HCT116 (cell line): ENCODE data around the gene CYP46A1. TPM values are rescaled to one million over a fixed set of nuclear protein-coding genes. Genes with fewer than 3 reads are reported as not detected.

ENCODE experiments used
- ATAC-seq: fragments of 200-7000 bp; cut with Tn5 transposase; 2 replicates; pipeline ENCODE4 v1.9.1; 2020; ENCODE audit warnings: mild to moderate bottlenecking, moderate library complexity
- BruUV-seq: library from RNA; stranded (reverse); fragments of 400-500 nt; replicated peaks from 2 replicates; lab custom pipeline; 2021; lab: Mats Ljungman, UMichigan
- CTCF ChIA-PET: fragments of 300-600 bp; sonication (Branson Sonifier 250); formaldehyde crosslinking; loops from one replicate; lab custom pipeline; 2021; ENCODE audit warnings: antibody characterized with exemption; lab: Charles Lee
- POLR2A ChIA-PET: fragments of 300-600, 350-600 bp; sonication (Branson Sonifier 250); formaldehyde crosslinking; loops from one replicate; lab custom pipeline; 2021; ENCODE audit warnings: antibody characterized with exemption; lab: Charles Lee
- RAD21 ChIA-PET, 2 experiments: fragments of 300-600 bp; sonication (Branson Sonifier 250); formaldehyde crosslinking; loops; one replicate each; lab custom pipeline; 2023; ENCODE audit warnings: low total read pairs in 2 of 2; ENCODE audit not compliant: uncharacterized antibody in 2 of 2, unreplicated experiment in 2 of 2, low non-redundant PET in 1 of 2; lab: Charles Lee
- DNase-seq: peaks from one replicate; pipeline ENCODE4 v3.0.0-alpha.2; 2010; ENCODE audit warnings: low read depth, low spot score
- H2AFZ ChIP-seq: fragments of 200-600 bp; shearing (Covaris generic), sonication (generic); 2 replicates; pipeline ENCODE4 v1.6.1; 2017; ENCODE audit warnings: low read depth, mixed run types, mixed read lengths, antibody characterized with exemption, low read length; ENCODE audit not compliant: poor library complexity, severe bottlenecking
- H3K27ac ChIP-seq: 2 replicates; pipeline ENCODE4 v1.5.1; 2012; ENCODE audit warnings: low read depth, low read length
- H3K27me3 ChIP-seq: fragments of 200-600 bp; sonication (generic); 2 replicates; pipeline ENCODE4 v1.6.1; 2016; ENCODE audit warnings: mixed run types, low read length, mixed read lengths; ENCODE audit not compliant: insufficient read depth
- H3K36me3 ChIP-seq, 2 experiments: fragments of 200-500 bp in 1 of 2; fragments of 200-600 bp in 1 of 2; sonication (Bioruptor generic) in 1 of 2; sonication (generic) in 1 of 2; 2 replicates each; pipeline versions ENCODE4 v1.5.1 to v1.6.1; 2014 to 2016; ENCODE audit warnings: low read length in 2 of 2, inconsistent platforms in 1 of 2, mixed read lengths in 1 of 2, mixed run types in 1 of 2; ENCODE audit not compliant: insufficient read depth in 2 of 2, control insufficient read depth in 1 of 2
- H3K4me1 ChIP-seq, 2 experiments: fragments of 200-600 bp in 1 of 2; sonication (generic) in 1 of 2; 2 replicates each; pipeline versions ENCODE4 v1.5.1 to v1.6.1; 2012 to 2017; ENCODE audit warnings: low read length in 2 of 2, inconsistent platforms in 1 of 2, mild to moderate bottlenecking in 1 of 2, mixed read lengths in 1 of 2, mixed run types in 1 of 2, moderate library complexity in 1 of 2; ENCODE audit not compliant: insufficient read depth in 2 of 2, control insufficient read depth in 1 of 2
- H3K4me2 ChIP-seq: fragments of 200-600 bp; sonication (generic); 2 replicates; pipeline ENCODE4 v1.6.1; 2017; ENCODE audit warnings: mixed run types, low read length, mixed read lengths
- H3K4me3 ChIP-seq, 2 experiments: fragments of 200-600 bp in 1 of 2; sonication (generic) in 1 of 2; replicated peaks in 1 of 2; 2 replicates each; pipeline ENCODE4 v1.5.1; 2011 to 2016; ENCODE audit warnings: low read length in 2 of 2, control low read depth in 1 of 2, low read depth in 1 of 2, mild to moderate bottlenecking in 1 of 2, mixed read lengths in 1 of 2, mixed run types in 1 of 2
- H3K79me2 ChIP-seq: fragments of 200-600 bp; sonication (generic); 2 replicates; pipeline ENCODE4 v1.6.1; 2017; ENCODE audit warnings: mild to moderate bottlenecking, mixed run types, low read length, moderate library complexity, mixed read lengths; ENCODE audit not compliant: insufficient read depth
- H3K9ac ChIP-seq: fragments of 200-600 bp; sonication (generic); 2 replicates; pipeline ENCODE4 v1.6.1; 2016; ENCODE audit warnings: low read length, mixed read lengths
- H3K9me2 ChIP-seq: fragments of 200-600 bp; sonication (generic), shearing (Covaris generic); 2 replicates; pipeline ENCODE4 v1.6.1; 2017; ENCODE audit warnings: mixed run types, mild to moderate bottlenecking, moderate library complexity; ENCODE audit not compliant: insufficient read depth
- H3K9me3 ChIP-seq, 2 experiments: fragments of 200-500 bp in 1 of 2; fragments of 200-600 bp in 1 of 2; sonication (Bioruptor generic) in 1 of 2; sonication (generic) in 1 of 2; 2 replicates each; pipeline ENCODE4 v1.6.1; 2014 to 2017; ENCODE audit warnings: low read length in 2 of 2, mixed read lengths in 2 of 2, inconsistent platforms in 1 of 2, low read depth in 1 of 2, mild to moderate bottlenecking in 1 of 2, mixed run types in 1 of 2, moderate library complexity in 1 of 2; ENCODE audit not compliant: control insufficient read depth in 1 of 2, insufficient read depth in 1 of 2
- H4K20me1 ChIP-seq: fragments of 200-600 bp; sonication (generic), shearing (Covaris generic); 2 replicates; pipeline ENCODE4 v1.6.1; 2017; ENCODE audit warnings: mixed run types, mild to moderate bottlenecking, moderate library complexity; ENCODE audit not compliant: insufficient read depth
- ATF3 ChIP-seq: IDR thresholded peaks from 2 replicates; pipeline ENCODE4 v1.6.1; 2012
- CBX3 ChIP-seq: IDR thresholded peaks from 2 replicates; pipeline ENCODE4 v1.6.1; 2012; ENCODE audit warnings: low read depth
- CEBPB ChIP-seq: IDR thresholded peaks from 2 replicates; pipeline ENCODE4 v1.6.1; 2012; ENCODE audit warnings: low read depth
- EGR1 ChIP-seq: IDR thresholded peaks from 2 replicates; pipeline ENCODE4 v1.6.1; 2012; ENCODE audit warnings: low read depth
- EZH2 ChIP-seq: fragments of 200-600 bp; sonication (generic); IDR thresholded peaks from 2 replicates; pipeline ENCODE4 v1.6.1; 2017; ENCODE audit warnings: antibody characterized with exemption, mixed run types
- JUND ChIP-seq: IDR thresholded peaks from 2 replicates; pipeline ENCODE4 v1.6.1; 2012
- POLR2A ChIP-seq: IDR thresholded peaks from 2 replicates; pipeline ENCODE4 v1.7.0; 2011; ENCODE audit warnings: borderline replicate concordance; ENCODE audit not compliant: insufficient read depth, insufficient read length; ENCODE audit errors: extremely low read depth
- POLR2AphosphoS5 ChIP-seq: IDR thresholded peaks from 2 replicates; pipeline ENCODE4 v1.6.1; 2011; ENCODE audit warnings: mild to moderate bottlenecking, low read depth, low read length, moderate library complexity
- RAD21 ChIP-seq: IDR thresholded peaks from 2 replicates; pipeline ENCODE4 v1.6.1; 2012; ENCODE audit warnings: low read depth, mild to moderate bottlenecking
- SP1 ChIP-seq: IDR thresholded peaks from 2 replicates; pipeline ENCODE4 v1.6.1; 2012; ENCODE audit warnings: low read depth
- TCF7L2 ChIP-seq: IDR thresholded peaks from 2 replicates; pipeline ENCODE4 v1.7.0; 2011; ENCODE audit warnings: borderline replicate concordance, inconsistent platforms; ENCODE audit not compliant: insufficient read depth, insufficient read length; ENCODE audit errors: extremely low read depth
- YY1 ChIP-seq: IDR thresholded peaks from 2 replicates; pipeline ENCODE4 v1.6.1; 2011; ENCODE audit warnings: low read length, low read depth, moderate library complexity, mild to moderate bottlenecking; ENCODE audit not compliant: insufficient replicate concordance; ENCODE audit errors: extremely low read depth
- ZFX ChIP-seq: fragments of 450-650 bp; IDR thresholded peaks from 2 replicates; pipeline ENCODE4 v1.6.1; 2017
- ZNF274 ChIP-seq: fragments of 200-500 bp; sonication (Bioruptor generic); IDR thresholded peaks from 2 replicates; pipeline ENCODE4 v1.6.1; 2014; ENCODE audit warnings: mild to moderate bottlenecking, low read depth, low read length, inconsistent platforms
- intact Hi-C: fragments of 100-400 bp; cut with micrococcal nuclease; formaldehyde crosslinking; loops from 2 replicates; pipeline ENCODE4 v1.10.0; 2022
- total RNA-seq: library from RNA; stranded (reverse); gene quantifications from one replicate; pipeline ENCODE4 v1.2.1, GENCODE V29; 2021; ENCODE audit not compliant: unreplicated experiment
- TF ChIP-seq, protein P1 (sequence below): IDR thresholded peaks from 2 replicates; pipeline ENCODE4 v1.6.1; 2011; ENCODE audit warnings: mild to moderate bottlenecking, low read length, moderate library complexity; ENCODE audit not compliant: insufficient replicate concordance; ENCODE audit errors: extremely low read depth
- TF ChIP-seq, protein P2 (sequence below): IDR thresholded peaks from 2 replicates; pipeline ENCODE4 v1.6.1; 2012; ENCODE audit warnings: low read depth

The CYP46A1 gene
- total RNA-seq, 1 experiment from 2014 or later, result 0.76 TPM

DNA sequence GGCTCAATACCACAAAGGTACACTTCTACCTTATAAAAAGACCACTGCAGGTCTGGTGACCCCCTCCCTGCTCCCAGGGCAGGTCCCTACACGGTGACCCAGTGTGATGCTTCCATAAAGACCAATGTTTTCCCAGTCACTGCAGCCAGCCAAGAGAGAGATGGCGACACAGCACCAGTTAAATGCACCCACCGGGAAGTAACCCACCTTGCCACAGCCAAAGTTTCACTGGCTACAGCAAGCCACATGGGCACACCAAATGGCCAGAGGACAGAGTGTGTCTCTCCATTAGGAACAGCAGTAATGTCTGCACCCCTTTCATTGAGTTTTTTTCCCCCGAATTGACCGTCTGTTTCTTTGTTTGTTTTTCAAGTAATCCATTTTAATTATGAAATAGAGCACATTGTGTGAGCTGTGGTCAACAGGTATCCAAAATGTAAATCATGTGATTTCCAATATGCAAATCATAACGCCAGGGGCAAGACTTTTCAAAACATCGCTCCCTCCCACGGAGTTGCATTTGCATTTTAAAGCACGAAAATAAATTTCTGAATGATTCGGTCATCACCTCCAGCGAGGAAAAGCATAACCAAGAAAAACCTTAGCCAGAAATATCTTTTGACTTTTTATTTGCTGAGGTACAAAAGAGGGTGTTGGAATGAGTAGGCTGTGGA lies 60.2 kb downstream of the CYP46A1 start:
- Histone ChIP-seq H3K9me2 (no peaks in the 10 kb centered on the region), H3K9ac (no peak overlapping the region), H3K4me1 (peaks cover 0 to 3% of the 10 kb centered on the region in 2 experiments; a peak in 3 of 4 replicates), H3K36me3 (no peaks in the 10 kb centered on the region), H3K79me2 (no peaks in the 10 kb centered on the region), H3K4me2 (no peak overlapping the region), H3K27me3 (no peaks in the 10 kb centered on the region), H4K20me1 (no peaks in the 10 kb centered on the region), H2AFZ (no peak overlapping the region), H3K9me3 (no peaks in the 10 kb centered on the region), H3K27ac (no peak overlapping the region), H3K4me3 (no peak overlapping the region)
- ChIA-PET RAD21 (no interaction called here), CTCF (no interaction called here), POLR2A (no interaction called here)
- intact Hi-C loops, result no loop called here
- no TSS peak for BruUV-seq
- no peak for ATAC-seq
- TF ChIP-seq RAD21 (no peak), ATF3 (no peak)
- DNase-seq, result no peak

GRCh38 chr14:99744873-99745224 lies 60.8 kb downstream of the CYP46A1 start:
- DNase-seq, result no peak
- no peak for ATAC-seq
- BruUV-seq, result no TSS peak
- TF ChIP-seq ZNF274 (no peak), CBX3 (no peak), ZFX (no peak), TCF7L2 (no peak), SP1 (no peak), JUND (no peak), EGR1 (no peak), POLR2AphosphoS5 (no peak), YY1 (no peak), POLR2A (no peak), CEBPB (no peak), RAD21 (no peak), EZH2 (no peak)
- TF ChIP-seq, protein P1, sequence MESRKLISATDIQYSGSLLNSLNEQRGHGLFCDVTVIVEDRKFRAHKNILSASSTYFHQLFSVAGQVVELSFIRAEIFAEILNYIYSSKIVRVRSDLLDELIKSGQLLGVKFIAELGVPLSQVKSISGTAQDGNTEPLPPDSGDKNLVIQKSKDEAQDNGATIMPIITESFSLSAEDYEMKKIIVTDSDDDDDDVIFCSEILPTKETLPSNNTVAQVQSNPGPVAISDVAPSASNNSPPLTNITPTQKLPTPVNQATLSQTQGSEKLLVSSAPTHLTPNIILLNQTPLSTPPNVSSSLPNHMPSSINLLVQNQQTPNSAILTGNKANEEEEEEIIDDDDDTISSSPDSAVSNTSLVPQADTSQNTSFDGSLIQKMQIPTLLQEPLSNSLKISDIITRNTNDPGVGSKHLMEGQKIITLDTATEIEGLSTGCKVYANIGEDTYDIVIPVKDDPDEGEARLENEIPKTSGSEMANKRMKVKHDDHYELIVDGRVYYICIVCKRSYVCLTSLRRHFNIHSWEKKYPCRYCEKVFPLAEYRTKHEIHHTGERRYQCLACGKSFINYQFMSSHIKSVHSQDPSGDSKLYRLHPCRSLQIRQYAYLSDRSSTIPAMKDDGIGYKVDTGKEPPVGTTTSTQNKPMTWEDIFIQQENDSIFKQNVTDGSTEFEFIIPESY, result no peak
- TF ChIP-seq, protein P2, sequence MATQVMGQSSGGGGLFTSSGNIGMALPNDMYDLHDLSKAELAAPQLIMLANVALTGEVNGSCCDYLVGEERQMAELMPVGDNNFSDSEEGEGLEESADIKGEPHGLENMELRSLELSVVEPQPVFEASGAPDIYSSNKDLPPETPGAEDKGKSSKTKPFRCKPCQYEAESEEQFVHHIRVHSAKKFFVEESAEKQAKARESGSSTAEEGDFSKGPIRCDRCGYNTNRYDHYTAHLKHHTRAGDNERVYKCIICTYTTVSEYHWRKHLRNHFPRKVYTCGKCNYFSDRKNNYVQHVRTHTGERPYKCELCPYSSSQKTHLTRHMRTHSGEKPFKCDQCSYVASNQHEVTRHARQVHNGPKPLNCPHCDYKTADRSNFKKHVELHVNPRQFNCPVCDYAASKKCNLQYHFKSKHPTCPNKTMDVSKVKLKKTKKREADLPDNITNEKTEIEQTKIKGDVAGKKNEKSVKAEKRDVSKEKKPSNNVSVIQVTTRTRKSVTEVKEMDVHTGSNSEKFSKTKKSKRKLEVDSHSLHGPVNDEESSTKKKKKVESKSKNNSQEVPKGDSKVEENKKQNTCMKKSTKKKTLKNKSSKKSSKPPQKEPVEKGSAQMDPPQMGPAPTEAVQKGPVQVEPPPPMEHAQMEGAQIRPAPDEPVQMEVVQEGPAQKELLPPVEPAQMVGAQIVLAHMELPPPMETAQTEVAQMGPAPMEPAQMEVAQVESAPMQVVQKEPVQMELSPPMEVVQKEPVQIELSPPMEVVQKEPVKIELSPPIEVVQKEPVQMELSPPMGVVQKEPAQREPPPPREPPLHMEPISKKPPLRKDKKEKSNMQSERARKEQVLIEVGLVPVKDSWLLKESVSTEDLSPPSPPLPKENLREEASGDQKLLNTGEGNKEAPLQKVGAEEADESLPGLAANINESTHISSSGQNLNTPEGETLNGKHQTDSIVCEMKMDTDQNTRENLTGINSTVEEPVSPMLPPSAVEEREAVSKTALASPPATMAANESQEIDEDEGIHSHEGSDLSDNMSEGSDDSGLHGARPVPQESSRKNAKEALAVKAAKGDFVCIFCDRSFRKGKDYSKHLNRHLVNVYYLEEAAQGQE, result no peak

More at GRCh38 chr14:99744873-99745224, 60.8 kb downstream of the CYP46A1 start:
- Histone ChIP-seq H3K27ac (no peak overlapping the region), H3K4me3 (no peak overlapping the region), H3K4me1 (peaks cover 0 to 3% of the 10 kb centered on the region in 2 experiments; a peak in 3 of 4 replicates), H3K79me2 (no peaks in the 10 kb centered on the region), H3K36me3 (no peaks in the 10 kb centered on the region), H2AFZ (no peak overlapping the region), H3K9me2 (no peaks in the 10 kb centered on the region), H3K9me3 (no peaks in the 10 kb centered on the region), H3K9ac (no peak overlapping the region), H3K4me2 (no peak overlapping the region), H4K20me1 (no peaks in the 10 kb centered on the region), H3K27me3 (no peaks in the 10 kb centered on the region)
- CTCF ChIA-PET, result interaction anchor here (0.7 kb wide), 1 partner anchor 15 kb away, joined by 3 read pairs; no protein-coding TSS in a partner anchor
- POLR2A ChIA-PET, result no interaction called here
- intact Hi-C loops, result no loop called here
- RAD21 ChIA-PET, result no interaction called here
